Naive thymus-derived CD4-positive, alpha-beta T cell (primary cell): Measurements from ENCODE around the gene NTRK1. TPM values are rescaled to one million over a fixed set of nuclear protein-coding genes. Genes with fewer than 3 reads are reported as not detected.

Experiments used
- ATAC-seq: fragments of 150-1000 bp; cut with Tn5 transposase; 2 replicates; pipeline ENCODE4 v1.10.0; 2021; ENCODE audit warnings: mild to moderate bottlenecking, moderate library complexity
- CTCF ChIA-PET: fragments of 350-600 bp; sonication (Branson Sonifier 250); formaldehyde crosslinking; loops from one replicate; lab custom pipeline; 2021; ENCODE audit warnings: antibody characterized with exemption; lab: Charles Lee
- POLR2A ChIA-PET: fragments of 350-600 bp; sonication (Branson Sonifier 250); formaldehyde crosslinking; loops from one replicate; lab custom pipeline; 2021; ENCODE audit warnings: antibody characterized with exemption, inconsistent platforms; lab: Charles Lee
- DNase-seq, 9 donors: peaks; one replicate each; pipeline versions ENCODE4 v3.0.0 to v3.0.0-alpha.2; 2020 to 2022; ENCODE audit warnings: mixed read lengths in 1 of 9
- H3K27ac ChIP-seq: one replicate; pipeline ENCODE4 v1.7.0; 2013; ENCODE audit warnings: mild to moderate bottlenecking, low read depth, low read length, moderate library complexity
- H3K27me3 ChIP-seq, 2 donors: one replicate each; pipeline ENCODE4 v1.7.0; 2013; ENCODE audit warnings: low read length in 2 of 2, mild to moderate bottlenecking in 2 of 2, moderate library complexity in 2 of 2; ENCODE audit not compliant: control insufficient read depth in 2 of 2, insufficient read depth in 2 of 2
- H3K36me3 ChIP-seq, 3 experiments: 1 replicate in 2 of 3; 2 replicates in 1 of 3; pipeline ENCODE4 v1.7.0; 2013; ENCODE audit warnings: low read length in 3 of 3, mild to moderate bottlenecking in 3 of 3, moderate library complexity in 1 of 3; ENCODE audit not compliant: insufficient read depth in 3 of 3, control insufficient read depth in 2 of 3
- H3K4me1 ChIP-seq, 2 donors: one replicate each; pipeline ENCODE4 v1.7.0; 2013; ENCODE audit warnings: low read length in 2 of 2, mild to moderate bottlenecking in 2 of 2, moderate library complexity in 1 of 2; ENCODE audit not compliant: control insufficient read depth in 2 of 2, insufficient read depth in 2 of 2
- H3K4me3 ChIP-seq: 2 replicates; pipeline ENCODE4 v1.7.0; 2013; ENCODE audit warnings: mild to moderate bottlenecking, low read length
- H3K9me3 ChIP-seq, 3 experiments: 1 replicate in 2 of 3; 2 replicates in 1 of 3; pipeline ENCODE4 v1.7.0; 2013; ENCODE audit warnings: low read length in 3 of 3; ENCODE audit not compliant: control insufficient read depth in 2 of 3
- H3K27ac Mint-ChIP-seq, 9 donors: one replicate each; pipeline ENCODE4 v1.8.0; 2020 to 2022; ENCODE audit warnings: mixed read lengths in 9 of 9, mild to moderate bottlenecking in 8 of 9, moderate library complexity in 5 of 9, inconsistent platforms in 2 of 9
- H3K27me3 Mint-ChIP-seq, 5 donors: one replicate each; pipeline ENCODE4 v1.8.0; 2021 to 2022; ENCODE audit warnings: mixed read lengths in 5 of 5, mild to moderate bottlenecking in 1 of 5
- H3K36me3 Mint-ChIP-seq, 5 donors: one replicate each; pipeline ENCODE4 v1.8.0; 2020 to 2022; ENCODE audit warnings: mixed read lengths in 5 of 5, mild to moderate bottlenecking in 3 of 5, inconsistent platforms in 1 of 5
- H3K4me1 Mint-ChIP-seq, 7 donors: one replicate each; pipeline ENCODE4 v1.8.0; 2020 to 2022; ENCODE audit warnings: mixed read lengths in 7 of 7, mild to moderate bottlenecking in 3 of 7, inconsistent platforms in 1 of 7
- H3K4me3 Mint-ChIP-seq, 10 donors: one replicate each; pipeline ENCODE4 v1.8.0; 2020 to 2022; ENCODE audit warnings: mild to moderate bottlenecking in 10 of 10, mixed read lengths in 10 of 10, moderate library complexity in 6 of 10, inconsistent platforms in 2 of 10
- H3K9me3 Mint-ChIP-seq, 11 donors: one replicate each; pipeline ENCODE4 v1.8.0; 2020 to 2022; ENCODE audit warnings: mixed read lengths in 11 of 11, mild to moderate bottlenecking in 4 of 11, inconsistent platforms in 1 of 11, moderate library complexity in 1 of 11
- intact Hi-C, 2 donors: fragments of 100-400 bp; cut with micrococcal nuclease; formaldehyde crosslinking; loops; one replicate each; pipeline ENCODE4 v1.15.1; 2023
- polyA plus RNA-seq, 2 donors: library from polyadenylated mRNA; unstranded; fragments of 300-500 nt; fragmentation: Illumina TruSeq; gene quantifications; one replicate each; pipeline ENCODE4 v1.2.3, GENCODE V29; 2021
- total RNA-seq, 6 experiments: library from RNA in 5 of 6; stranded (reverse) in 5 of 6; gene quantifications; 1 replicate in 5 of 6; 2 replicates in 1 of 6; pipeline ENCODE4 v1.2.3 and lab custom pipeline; 2021 to 2026

Gene NTRK1
- total and polyA plus RNA-seq, 7 experiments from 2014 or later = 0.09 to 17.3 (median 3.3) TPM; not detected in 3

DNA sequence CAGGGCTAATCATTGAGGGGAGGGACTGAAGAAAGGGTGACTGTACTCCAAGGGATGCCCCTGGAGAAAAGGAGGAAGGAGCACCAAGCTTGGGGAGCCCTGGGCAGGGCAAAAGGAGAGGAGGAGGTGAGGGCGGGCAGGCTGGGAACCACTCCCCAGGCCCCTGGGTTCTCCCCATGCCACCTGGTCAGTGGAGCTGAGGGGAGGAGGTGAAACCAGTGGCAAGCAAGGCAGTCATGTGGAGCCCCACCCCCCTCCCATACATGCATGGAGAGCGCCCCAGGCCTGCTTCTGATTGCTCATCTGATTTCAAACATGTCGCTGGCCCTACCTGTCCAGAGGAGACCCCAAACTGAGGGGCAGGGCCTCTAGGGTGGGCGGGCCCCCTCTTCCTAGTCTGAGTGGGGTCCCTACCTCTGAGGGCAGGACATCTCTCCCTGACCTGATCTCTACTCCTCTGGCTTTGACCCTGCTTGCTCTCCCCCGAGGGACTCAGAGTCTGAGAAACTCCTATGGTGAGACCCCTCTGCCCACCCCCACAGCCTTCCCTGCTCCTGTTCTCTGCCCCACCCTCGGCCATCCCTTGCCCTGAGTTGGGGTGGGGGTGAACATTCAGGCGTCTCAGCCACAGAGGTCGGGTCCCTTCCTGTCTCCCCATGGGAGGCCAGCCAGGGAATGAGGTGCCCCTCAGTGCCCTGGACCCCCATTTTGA, 20.3 kb upstream of the NTRK1 start:
- Histone ChIP-seq H3K27me3 (peaks cover 0 to 3% of the 10 kb centered on the region in 2 donors), H3K9me3 (no peaks in the 10 kb centered on the region), H3K4me3 (no peak overlapping the region), H3K4me1 (peaks cover 8 to 12% of the 10 kb centered on the region in 2 donors), H3K27ac (no peak overlapping the region), H3K36me3 (no peaks in the 10 kb centered on the region)
- peaks cover 0 to 4% (median 0%) of the 10 kb centered on the region in 11 donors for H3K9me3 Mint-ChIP-seq
- intact Hi-C loops = no loop called here
- POLR2A ChIA-PET = no interaction called here
- no peak overlapping the region for H3K4me3 Mint-ChIP-seq
- peaks cover 5 to 46% (median 13%) of the 10 kb centered on the region in 7 donors for H3K4me1 Mint-ChIP-seq
- DNase-seq = no peak
- no peak for ATAC-seq
- peaks cover 0 to 2% (median 0%) of the 10 kb centered on the region in 5 donors for H3K36me3 Mint-ChIP-seq
- peaks cover 34 to 48% (median 41%) of the 10 kb centered on the region in 5 donors for H3K27me3 Mint-ChIP-seq
- CTCF ChIA-PET = interaction anchor here (0.6 to 2.0 kb wide), 3 partner anchors 19 to 85 kb away, joined by 3 to 6 read pairs (median 4); no protein-coding TSS in a partner anchor
- peak overlapping the region in 1 of 9 donors; percentile 6 for H3K27ac Mint-ChIP-seq

GRCh38 chr1:156840898-156841279, 19.8 kb upstream of the NTRK1 start:
- no peak for DNase-seq
- Histone ChIP-seq H3K4me3 (no peak overlapping the region), H3K27ac (no peak overlapping the region), H3K4me1 (peaks cover 8 to 12% of the 10 kb centered on the region in 2 donors), H3K36me3 (no peaks in the 10 kb centered on the region), H3K9me3 (no peaks in the 10 kb centered on the region), H3K27me3 (peaks cover 0 to 3% of the 10 kb centered on the region in 2 donors)
- ChIA-PET POLR2A (no interaction called here), CTCF (interaction anchor here (0.6 to 1.1 kb wide), 2 partner anchors 19 to 52 kb away, joined by 3 to 4 read pairs; no protein-coding TSS in a partner anchor)
- Mint-ChIP-seq H3K27ac (no peak overlapping the region), H3K4me3 (no peak overlapping the region), H3K9me3 (peaks cover 0 to 4% (median 0%) of the 10 kb centered on the region in 11 donors), H3K27me3 (peaks cover 37 to 53% (median 45%) of the 10 kb centered on the region in 5 donors), H3K4me1 (peaks cover 5 to 44% (median 17%) of the 10 kb centered on the region in 7 donors), H3K36me3 (peaks cover 0 to 2% (median 0%) of the 10 kb centered on the region in 5 donors)
- no peak for ATAC-seq
- intact Hi-C loops = no loop called here

GRCh38 chr1:156841295-156841855, 19.3 kb upstream of the NTRK1 start:
- no peak for ATAC-seq

GRCh38 chr1:156842618-156843300, 17.9 kb upstream of the NTRK1 start:
- Histone ChIP-seq H3K36me3 (no peaks in the 10 kb centered on the region), H3K9me3 (no peaks in the 10 kb centered on the region), H3K27ac (no peak overlapping the region), H3K4me3 (no peak overlapping the region), H3K4me1 (peaks cover 0 to 12% of the 10 kb centered on the region in 2 donors), H3K27me3 (peaks cover 0 to 3% of the 10 kb centered on the region in 2 donors)
- Mint-ChIP-seq H3K27ac (peak overlapping the region in 1 of 9 donors; percentile 26), H3K4me1 (peaks cover 6 to 32% (median 24%) of the 10 kb centered on the region in 7 donors), H3K27me3 (peaks cover 44 to 62% (median 45%) of the 10 kb centered on the region in 5 donors), H3K9me3 (peaks cover 0 to 3% (median 0%) of the 10 kb centered on the region in 11 donors), H3K36me3 (peaks cover 0 to 2% (median 0%) of the 10 kb centered on the region in 5 donors), H3K4me3 (no peak overlapping the region)
- intact Hi-C loops = no loop called here
- DNase-seq (no peak), ATAC-seq (no peak)
- ChIA-PET POLR2A (no interaction called here), CTCF (no interaction called here)

More at GRCh38 chr1:156841295-156841855, 19.3 kb upstream of the NTRK1 start:
- Mint-ChIP-seq H3K27ac (no peak overlapping the region), H3K27me3 (peaks cover 42 to 58% (median 45%) of the 10 kb centered on the region in 5 donors), H3K9me3 (peaks cover 0 to 3% (median 0%) of the 10 kb centered on the region in 11 donors), H3K4me1 (peaks cover 5 to 42% (median 18%) of the 10 kb centered on the region in 7 donors), H3K4me3 (no peak overlapping the region), H3K36me3 (peaks cover 0 to 2% (median 0%) of the 10 kb centered on the region in 5 donors)
- DNase-seq = no peak
- intact Hi-C loops = no loop called here
- Histone ChIP-seq H3K9me3 (no peaks in the 10 kb centered on the region), H3K4me3 (no peak overlapping the region), H3K27me3 (peaks cover 0 to 3% of the 10 kb centered on the region in 2 donors), H3K27ac (no peak overlapping the region), H3K36me3 (no peaks in the 10 kb centered on the region), H3K4me1 (peaks cover 4 to 12% of the 10 kb centered on the region in 2 donors)
- POLR2A ChIA-PET = no interaction called here
- CTCF ChIA-PET = interaction anchor here (0.6 to 1.1 kb wide), 2 partner anchors 18 to 51 kb away, joined by 3 to 4 read pairs; no protein-coding TSS in a partner anchor

GRCh38 chr1:156844102-156844501, 16.6 kb upstream of the NTRK1 start:
- Mint-ChIP-seq H3K4me1 (peaks cover 8 to 42% (median 31%) of the 10 kb centered on the region in 7 donors), H3K9me3 (peaks cover 0 to 3% (median 0%) of the 10 kb centered on the region in 11 donors), H3K36me3 (peaks cover 0 to 2% (median 0%) of the 10 kb centered on the region in 5 donors), H3K27ac (no peak overlapping the region), H3K27me3 (peaks cover 38 to 67% (median 48%) of the 10 kb centered on the region in 5 donors), H3K4me3 (peak overlapping the region in 8 of 10 donors; percentile 2 to 82 (median 62))
- ChIA-PET CTCF (interaction anchor here (0.5 kb wide), 1 partner anchor 52 kb away, joined by 4 read pairs; no protein-coding TSS in a partner anchor), POLR2A (no interaction called here)
- Histone ChIP-seq H3K27me3 (peaks cover 0 to 3% of the 10 kb centered on the region in 2 donors), H3K4me3 (no peak overlapping the region), H3K36me3 (no peaks in the 10 kb centered on the region), H3K4me1 (peaks cover 0 to 19% of the 10 kb centered on the region in 2 donors), H3K9me3 (no peaks in the 10 kb centered on the region), H3K27ac (no peak overlapping the region)
- intact Hi-C loops = no loop called here
- DNase-seq (no peak), ATAC-seq (no peak)

GRCh38 chr1:156844638-156845037, 16.0 kb upstream of the NTRK1 start:
- H3K27me3 ChIP-seq = peaks cover 0 to 3% of the 10 kb centered on the region in 2 donors
- H3K36me3 ChIP-seq = no peaks in the 10 kb centered on the region
- CTCF ChIA-PET = interaction anchor here (0.5 kb wide), 1 partner anchor 53 kb away, joined by 4 read pairs; no protein-coding TSS in a partner anchor
- H3K27me3 Mint-ChIP-seq = peaks cover 36 to 65% (median 47%) of the 10 kb centered on the region in 5 donors
- POLR2A ChIA-PET = no interaction called here
- ATAC-seq = no peak
- peaks cover 0 to 3% (median 0%) of the 10 kb centered on the region in 11 donors for H3K9me3 Mint-ChIP-seq
- H3K36me3 Mint-ChIP-seq = peaks cover 0 to 2% (median 0%) of the 10 kb centered on the region in 5 donors
- no peak for DNase-seq
- H3K27ac Mint-ChIP-seq = no peak overlapping the region
- H3K4me3 Mint-ChIP-seq = peak overlapping the region in 9 of 10 donors; percentile 2 to 82 (median 69)
- peak overlapping the region; percentile 27 for H3K4me3 ChIP-seq
- H3K4me1 Mint-ChIP-seq = peaks cover 10 to 43% (median 34%) of the 10 kb centered on the region in 7 donors
- intact Hi-C loops = no loop called here
- H3K27ac ChIP-seq = no peak overlapping the region
- no peaks in the 10 kb centered on the region for H3K9me3 ChIP-seq
- H3K4me1 ChIP-seq = peaks cover 0 to 19% of the 10 kb centered on the region in 2 donors
